Osteoblast (primary cell): ENCODE measurements around the gene DCLK1. TPM values are rescaled to one million over a fixed set of nuclear protein-coding genes. Genes with fewer than 3 reads are reported as not detected.

Source experiments
- DNase-seq: peaks from one replicate; pipeline ENCODE4 v3.0.0; 2011; ENCODE audit warnings: low spot score, mixed read lengths; ENCODE audit not compliant: insufficient read length; ENCODE audit errors: missing footprints
- H2AFZ ChIP-seq: 2 replicates; pipeline ENCODE4 v1.6.0; 2011; ENCODE audit warnings: mild to moderate bottlenecking, low read length
- H3K27ac ChIP-seq: 2 replicates; pipeline ENCODE4 v1.5.1; 2011; ENCODE audit warnings: mild to moderate bottlenecking, low read depth, low read length, moderate library complexity
- H3K27me3 ChIP-seq: 2 replicates; pipeline ENCODE4 v1.6.0; 2012; ENCODE audit warnings: mild to moderate bottlenecking, control low read depth, inconsistent platforms, low read length, moderate library complexity; ENCODE audit not compliant: insufficient read depth
- H3K36me3 ChIP-seq: 2 replicates; pipeline ENCODE4 v1.5.1; 2011; ENCODE audit warnings: mild to moderate bottlenecking, low read length, control low read depth, moderate library complexity; ENCODE audit not compliant: insufficient read depth
- H3K4me1 ChIP-seq: 2 replicates; pipeline ENCODE4 v1.5.1; 2011; ENCODE audit warnings: mild to moderate bottlenecking, low read length, control low read depth, moderate library complexity; ENCODE audit not compliant: insufficient read depth
- H3K4me2 ChIP-seq: 2 replicates; pipeline ENCODE4 v1.6.0; 2011; ENCODE audit warnings: mild to moderate bottlenecking, low read length; ENCODE audit not compliant: insufficient read depth
- H3K4me3 ChIP-seq: fragments of 200-600 bp; sonication (generic); 3 replicates; pipeline ENCODE4 v1.5.1; 2012; ENCODE audit warnings: mild to moderate bottlenecking, low read length, inconsistent platforms; ENCODE audit not compliant: insufficient read depth
- H3K79me2 ChIP-seq: 2 replicates; pipeline ENCODE4 v1.6.0; 2012; ENCODE audit warnings: mild to moderate bottlenecking, low read length, control low read depth, inconsistent platforms; ENCODE audit not compliant: insufficient read depth
- H3K9me3 ChIP-seq: 2 replicates; pipeline ENCODE4 v1.5.1; 2011; ENCODE audit warnings: low read depth, low read length, control low read depth
- H4K20me1 ChIP-seq: 2 replicates; pipeline ENCODE4 v1.6.0; 2012; ENCODE audit warnings: mild to moderate bottlenecking, low read length, control low read depth; ENCODE audit not compliant: insufficient read depth
- total RNA-seq: library from RNA; depleted of rRNA; stranded (reverse); fragments of >200 nt; gene quantifications from 2 replicates; pipeline ENCODE4 v1.2.3, GENCODE V29; 2012
- TF ChIP-seq, protein P1 (sequence below): IDR thresholded peaks from 2 replicates; pipeline ENCODE4 v1.5.1; 2011; ENCODE audit warnings: mild to moderate bottlenecking, low read depth, low read length, moderate library complexity; ENCODE audit errors: extremely low read depth

Gene DCLK1
- total RNA-seq, 1 donor: 132 TPM

DNA sequence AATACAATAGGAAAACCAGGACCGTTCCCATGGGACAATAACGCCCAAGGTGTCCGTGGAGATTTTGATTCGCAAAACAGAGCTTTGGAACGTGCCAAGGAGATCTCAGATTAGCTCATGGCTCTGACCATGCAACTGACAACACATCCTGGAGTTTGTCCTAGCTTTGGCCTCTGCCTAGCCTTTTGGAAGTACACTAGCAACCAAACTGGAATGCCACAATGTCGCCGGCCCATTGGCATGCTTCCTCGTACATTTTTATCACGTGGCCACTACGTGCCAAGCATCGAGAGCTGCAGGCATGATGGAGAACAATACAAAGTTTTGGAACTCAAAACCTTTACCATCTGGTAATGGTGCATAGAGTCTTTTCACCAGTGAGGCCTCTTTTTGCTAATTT, 256.5 kb downstream of the DCLK1 start:
- H3K4me2 ChIP-seq: no peak overlapping the region
- H3K27me3 ChIP-seq: no peaks in the 10 kb centered on the region
- H3K27ac ChIP-seq: no peak overlapping the region
- H3K4me3 ChIP-seq: no peak overlapping the region
- no peak overlapping the region for H2AFZ ChIP-seq
- H3K79me2 ChIP-seq: no peaks in the 10 kb centered on the region
- no peaks in the 10 kb centered on the region for H4K20me1 ChIP-seq
- TF ChIP-seq, protein P1, sequence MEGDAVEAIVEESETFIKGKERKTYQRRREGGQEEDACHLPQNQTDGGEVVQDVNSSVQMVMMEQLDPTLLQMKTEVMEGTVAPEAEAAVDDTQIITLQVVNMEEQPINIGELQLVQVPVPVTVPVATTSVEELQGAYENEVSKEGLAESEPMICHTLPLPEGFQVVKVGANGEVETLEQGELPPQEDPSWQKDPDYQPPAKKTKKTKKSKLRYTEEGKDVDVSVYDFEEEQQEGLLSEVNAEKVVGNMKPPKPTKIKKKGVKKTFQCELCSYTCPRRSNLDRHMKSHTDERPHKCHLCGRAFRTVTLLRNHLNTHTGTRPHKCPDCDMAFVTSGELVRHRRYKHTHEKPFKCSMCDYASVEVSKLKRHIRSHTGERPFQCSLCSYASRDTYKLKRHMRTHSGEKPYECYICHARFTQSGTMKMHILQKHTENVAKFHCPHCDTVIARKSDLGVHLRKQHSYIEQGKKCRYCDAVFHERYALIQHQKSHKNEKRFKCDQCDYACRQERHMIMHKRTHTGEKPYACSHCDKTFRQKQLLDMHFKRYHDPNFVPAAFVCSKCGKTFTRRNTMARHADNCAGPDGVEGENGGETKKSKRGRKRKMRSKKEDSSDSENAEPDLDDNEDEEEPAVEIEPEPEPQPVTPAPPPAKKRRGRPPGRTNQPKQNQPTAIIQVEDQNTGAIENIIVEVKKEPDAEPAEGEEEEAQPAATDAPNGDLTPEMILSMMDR: no peak
- H3K36me3 ChIP-seq: no peaks in the 10 kb centered on the region
- no peak for DNase-seq
- no peaks in the 10 kb centered on the region for H3K4me1 ChIP-seq
- no peaks in the 10 kb centered on the region for H3K9me3 ChIP-seq

DNA sequence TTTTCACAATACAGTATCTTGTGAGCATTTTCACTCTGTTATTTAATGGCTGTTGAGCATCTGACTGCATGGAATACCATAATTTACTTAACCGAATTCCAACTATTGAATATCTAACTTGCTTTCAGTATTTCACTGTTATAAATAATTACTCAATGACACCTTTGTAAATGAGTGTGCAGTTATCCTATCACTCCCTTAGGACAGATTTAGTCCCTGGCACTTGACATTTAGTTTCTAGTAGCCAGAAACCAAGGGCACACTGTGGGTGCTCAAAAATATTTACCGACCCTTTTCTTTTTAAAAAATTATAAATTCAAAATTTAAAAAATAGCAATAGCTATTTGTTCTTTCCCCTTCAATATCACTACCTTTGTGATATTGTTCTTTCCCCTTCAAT, 258.8 kb downstream of the DCLK1 start:
- DNase-seq: no peak
- no peak overlapping the region for H3K4me3 ChIP-seq
- no peaks in the 10 kb centered on the region for H3K27me3 ChIP-seq
- no peaks in the 10 kb centered on the region for H4K20me1 ChIP-seq
- H3K36me3 ChIP-seq: no peaks in the 10 kb centered on the region
- no peak overlapping the region for H3K4me2 ChIP-seq
- H3K79me2 ChIP-seq: no peaks in the 10 kb centered on the region
- TF ChIP-seq, protein P1: no peak
- H3K4me1 ChIP-seq: no peaks in the 10 kb centered on the region
- H3K9me3 ChIP-seq: no peaks in the 10 kb centered on the region
- H3K27ac ChIP-seq: no peak overlapping the region
- H2AFZ ChIP-seq: no peak overlapping the region

DNA sequence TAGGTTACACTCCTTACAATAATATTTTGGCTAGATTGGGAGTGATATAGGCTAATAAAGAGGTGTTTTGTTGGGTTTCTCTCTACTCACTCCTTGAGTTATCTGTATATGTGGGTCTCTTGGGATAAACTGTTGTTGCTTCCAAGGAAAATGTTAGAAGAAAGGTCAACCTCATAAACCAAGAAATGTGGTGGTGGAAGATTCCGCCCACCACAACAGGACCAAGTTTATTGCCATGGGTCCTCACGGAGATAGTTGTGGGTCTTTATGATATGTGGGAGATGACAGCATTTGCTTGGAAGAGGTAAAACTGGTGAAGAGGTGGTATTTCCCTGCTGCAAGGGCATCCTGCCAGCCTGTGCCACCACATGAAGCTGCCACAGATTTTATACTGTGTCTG, 259.6 kb downstream of the DCLK1 start:
- Histone ChIP-seq H3K79me2 (no peaks in the 10 kb centered on the region), H3K4me2 (no peak overlapping the region), H3K4me1 (no peaks in the 10 kb centered on the region), H3K27me3 (no peaks in the 10 kb centered on the region), H4K20me1 (no peaks in the 10 kb centered on the region), H3K36me3 (no peaks in the 10 kb centered on the region), H3K4me3 (no peak overlapping the region), H2AFZ (no peak overlapping the region), H3K9me3 (no peaks in the 10 kb centered on the region), H3K27ac (no peak overlapping the region)
- TF ChIP-seq, protein P1: no peak
- DNase-seq: no peak

DNA sequence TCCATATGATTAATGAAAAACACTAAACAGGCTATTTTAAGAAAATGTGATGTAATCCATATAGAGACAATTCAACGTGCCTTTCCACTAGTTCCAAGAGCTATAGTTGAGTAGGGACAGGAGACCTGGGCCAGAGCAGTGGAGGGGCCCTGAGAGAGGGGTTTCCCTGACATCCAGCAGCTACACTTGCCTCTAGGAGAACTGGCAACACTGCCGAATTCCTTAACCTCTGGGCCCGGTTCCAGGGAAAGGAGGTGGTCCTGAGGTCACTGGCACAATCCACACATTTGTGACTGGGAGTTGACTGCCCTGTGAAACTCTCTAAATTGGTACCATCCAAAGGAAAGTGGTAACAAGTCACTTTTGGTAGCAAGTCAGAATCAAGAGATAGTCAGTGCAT, 264.4 kb downstream of the DCLK1 start:
- no peaks in the 10 kb centered on the region for H3K9me3 ChIP-seq
- no peak overlapping the region for H3K27ac ChIP-seq
- H3K79me2 ChIP-seq: no peaks in the 10 kb centered on the region
- H3K27me3 ChIP-seq: no peaks in the 10 kb centered on the region
- TF ChIP-seq, protein P1: no peak
- H3K4me2 ChIP-seq: no peak overlapping the region
- no peaks in the 10 kb centered on the region for H3K4me1 ChIP-seq
- no peak overlapping the region for H2AFZ ChIP-seq
- H3K4me3 ChIP-seq: no peak overlapping the region
- no peak for DNase-seq
- H3K36me3 ChIP-seq: no peaks in the 10 kb centered on the region
- H4K20me1 ChIP-seq: no peaks in the 10 kb centered on the region
